Right atrium auricular region (tissue), 2 donors: ENCODE results near the gene NIPAL3. TPM values are rescaled to one million over a fixed set of nuclear protein-coding genes. Genes with fewer than 3 reads are reported as not detected.

Experiments used
- DNase-seq: peaks from one replicate; pipeline ENCODE4 v3.0.0-alpha.2; 2019; ENCODE audit warnings: low spot score
- H3K27ac ChIP-seq, 2 donors: fragments of 200-600 bp; sonication (generic); 1 replicate in 1 of 2; 2 replicates in 1 of 2; pipeline ENCODE4 v1.5.1; 2016 to 2019
- H3K27me3 ChIP-seq, 2 donors: fragments of 200-600 bp; sonication (generic); one replicate each; pipeline versions ENCODE4 v1.5.1 to v1.6.0; 2017 to 2019
- H3K36me3 ChIP-seq: fragments of 200-600 bp; sonication (generic); one replicate; pipeline ENCODE4 v1.5.1; 2016
- H3K4me1 ChIP-seq, 2 donors: fragments of 200-600 bp; sonication (generic); one replicate each; pipeline versions ENCODE4 v1.5.1 to v1.6.0; 2017 to 2019
- H3K4me3 ChIP-seq, 2 donors: fragments of 200-600 bp; sonication (generic); 1 replicate in 1 of 2; 2 replicates in 1 of 2; pipeline ENCODE4 v1.5.1; 2017 to 2019; ENCODE audit warnings: mild to moderate bottlenecking in 1 of 2, moderate library complexity in 1 of 2
- H3K9me3 ChIP-seq, 2 donors: fragments of 200-600 bp; sonication (generic); one replicate each; pipeline ENCODE4 v1.5.1; 2019
- total RNA-seq, 2 donors: library from RNA; depleted of rRNA; stranded (reverse); fragments of >200 nt; gene quantifications; one replicate each; pipeline ENCODE4 v1.1.0, GENCODE V29; 2016
- TF ChIP-seq, protein P1 (sequence below), 2 donors: fragments of 200-600 bp; sonication (generic); IDR thresholded peaks; one replicate each; pipeline ENCODE4 v1.5.1; 2019; ENCODE audit warnings: antibody characterized with exemption in 2 of 2

Gene NIPAL3
- total RNA-seq, 2 donors from 2014 or later: 34.8 to 43.3 TPM

DNA sequence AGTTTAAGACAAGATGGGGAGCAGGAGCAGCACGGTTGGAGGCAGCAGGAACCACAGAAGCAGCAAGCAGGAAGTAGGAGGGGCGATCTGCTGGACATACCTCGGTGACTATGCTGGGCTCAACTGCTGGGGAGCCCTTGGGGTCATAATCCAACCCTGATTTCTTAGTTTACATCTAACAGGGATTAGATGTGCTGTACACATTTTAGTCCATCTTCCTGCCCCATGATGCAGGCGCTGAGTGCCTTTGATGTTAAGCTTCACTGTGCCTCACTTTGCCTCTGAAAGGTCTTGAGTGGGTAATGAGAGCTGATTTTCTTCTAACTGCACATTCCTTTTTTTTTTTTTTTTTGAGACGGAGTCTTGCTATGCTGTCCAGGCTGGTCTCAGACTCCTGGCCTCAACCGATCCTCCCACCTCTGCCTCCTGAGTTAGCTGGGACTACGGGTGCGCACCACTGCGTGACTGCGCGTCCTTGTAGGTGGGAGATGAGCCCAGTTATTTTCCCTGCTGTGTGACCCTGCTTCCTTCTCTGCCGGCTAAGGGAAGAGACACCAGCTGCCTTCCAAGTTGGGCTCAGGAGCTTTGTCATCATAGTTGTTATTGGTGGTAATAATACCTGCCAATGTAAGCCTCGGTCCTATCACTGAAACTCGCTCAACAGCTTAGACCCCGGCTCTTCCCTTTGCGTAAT is 85.9 kb downstream of the NIPAL3 start:
- Histone ChIP-seq H3K27ac (peak overlapping the region; percentile 85 to 89), H3K27me3 (no peaks in the 10 kb centered on the region), H3K4me1 (peaks cover 0 to 7% of the 10 kb centered on the region in 2 donors), H3K4me3 (peak overlapping the region; percentile 75 to 83), H3K9me3 (no peaks in the 10 kb centered on the region), H3K36me3 (no peaks in the 10 kb centered on the region)
- TF ChIP-seq, protein P1, sequence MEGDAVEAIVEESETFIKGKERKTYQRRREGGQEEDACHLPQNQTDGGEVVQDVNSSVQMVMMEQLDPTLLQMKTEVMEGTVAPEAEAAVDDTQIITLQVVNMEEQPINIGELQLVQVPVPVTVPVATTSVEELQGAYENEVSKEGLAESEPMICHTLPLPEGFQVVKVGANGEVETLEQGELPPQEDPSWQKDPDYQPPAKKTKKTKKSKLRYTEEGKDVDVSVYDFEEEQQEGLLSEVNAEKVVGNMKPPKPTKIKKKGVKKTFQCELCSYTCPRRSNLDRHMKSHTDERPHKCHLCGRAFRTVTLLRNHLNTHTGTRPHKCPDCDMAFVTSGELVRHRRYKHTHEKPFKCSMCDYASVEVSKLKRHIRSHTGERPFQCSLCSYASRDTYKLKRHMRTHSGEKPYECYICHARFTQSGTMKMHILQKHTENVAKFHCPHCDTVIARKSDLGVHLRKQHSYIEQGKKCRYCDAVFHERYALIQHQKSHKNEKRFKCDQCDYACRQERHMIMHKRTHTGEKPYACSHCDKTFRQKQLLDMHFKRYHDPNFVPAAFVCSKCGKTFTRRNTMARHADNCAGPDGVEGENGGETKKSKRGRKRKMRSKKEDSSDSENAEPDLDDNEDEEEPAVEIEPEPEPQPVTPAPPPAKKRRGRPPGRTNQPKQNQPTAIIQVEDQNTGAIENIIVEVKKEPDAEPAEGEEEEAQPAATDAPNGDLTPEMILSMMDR (IDR thresholded peaks at IDR 0.05): no peak
- no peak for DNase-seq

DNA sequence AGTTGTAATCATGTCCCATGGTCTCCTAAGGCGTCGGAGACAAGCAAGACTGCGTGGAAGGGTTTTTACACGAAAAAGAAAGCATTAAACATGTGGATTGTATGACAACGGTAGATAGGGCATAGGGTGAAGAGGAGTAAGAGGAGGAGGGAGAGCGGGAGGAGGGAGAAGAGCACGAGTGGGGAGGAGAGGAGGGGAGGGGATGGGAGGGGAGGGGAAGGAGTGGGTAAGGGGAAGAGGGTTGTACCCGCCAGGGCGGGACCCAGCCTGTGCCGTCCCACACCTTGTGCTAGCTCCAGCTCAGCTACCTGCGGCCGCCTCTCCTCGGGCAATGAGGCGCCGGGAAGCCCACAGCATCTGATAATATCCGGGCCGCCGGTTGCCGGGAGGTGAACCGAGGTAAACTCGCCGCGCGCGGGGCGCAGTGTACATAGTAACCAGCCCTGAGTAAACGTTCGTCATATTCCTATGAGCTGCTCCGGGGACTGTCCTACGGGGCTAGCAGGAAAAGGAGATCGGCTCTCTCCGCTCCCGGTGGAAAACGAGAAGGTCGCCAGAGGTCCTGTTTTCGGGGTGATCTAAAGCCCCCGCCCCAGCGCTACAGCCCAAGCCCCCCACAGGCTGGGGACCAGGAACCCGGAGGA is 86.6 kb downstream of the NIPAL3 start:
- H3K27ac ChIP-seq: peak overlapping the region; percentile 85 to 89
- TF ChIP-seq, protein P1 (IDR thresholded peaks at IDR 0.05): no peak
- peak overlapping the region; percentile 75 to 83 for H3K4me3 ChIP-seq
- no peaks in the 10 kb centered on the region for H3K9me3 ChIP-seq
- peak; percentile 67 for DNase-seq
- H3K27me3 ChIP-seq: no peaks in the 10 kb centered on the region
- H3K36me3 ChIP-seq: no peaks in the 10 kb centered on the region
- peaks cover 0 to 11% of the 10 kb centered on the region in 2 donors for H3K4me1 ChIP-seq

DNA sequence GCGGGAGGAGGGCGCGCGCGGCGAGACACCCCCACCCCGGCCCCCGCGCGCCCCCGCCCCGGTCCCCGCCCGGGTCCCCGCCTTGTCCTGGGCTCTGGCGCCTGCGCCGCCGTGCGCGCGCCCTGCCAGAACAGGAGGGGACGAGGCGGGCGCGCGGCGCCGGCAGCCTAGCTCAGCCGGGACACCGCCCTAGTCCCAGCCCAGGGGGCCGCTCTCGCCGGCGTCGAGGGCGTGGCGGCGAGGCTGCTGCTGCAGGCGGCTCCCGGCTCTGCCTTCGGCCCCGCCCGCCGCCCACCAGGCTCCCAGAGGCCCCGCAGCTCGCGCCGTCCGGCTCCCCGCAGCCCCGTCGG is 87.1 kb downstream of the NIPAL3 start, which contains the start of gene RCAN3:
Gene RCAN3 (plus strand): TSS at position 128 of the 350 bp plus-strand sequence. CDS start 11,537 bp downstream, outside the sequence.
- H3K36me3 ChIP-seq: no peaks in the 10 kb centered on the region
- H3K4me1 ChIP-seq: peaks cover 0 to 14% of the 10 kb centered on the region in 2 donors
- TF ChIP-seq, protein P1 (IDR thresholded peaks at IDR 0.05): no peak
- peak within 1 kb of the TSS; percentile 85 to 89 for H3K27ac ChIP-seq
- no peaks in the 10 kb centered on the region for H3K9me3 ChIP-seq
- peak; percentile 76 for DNase-seq
- H3K4me3 ChIP-seq: peak within 1 kb of the TSS; percentile 75 to 83
- no peaks in the 10 kb centered on the region for H3K27me3 ChIP-seq

DNA sequence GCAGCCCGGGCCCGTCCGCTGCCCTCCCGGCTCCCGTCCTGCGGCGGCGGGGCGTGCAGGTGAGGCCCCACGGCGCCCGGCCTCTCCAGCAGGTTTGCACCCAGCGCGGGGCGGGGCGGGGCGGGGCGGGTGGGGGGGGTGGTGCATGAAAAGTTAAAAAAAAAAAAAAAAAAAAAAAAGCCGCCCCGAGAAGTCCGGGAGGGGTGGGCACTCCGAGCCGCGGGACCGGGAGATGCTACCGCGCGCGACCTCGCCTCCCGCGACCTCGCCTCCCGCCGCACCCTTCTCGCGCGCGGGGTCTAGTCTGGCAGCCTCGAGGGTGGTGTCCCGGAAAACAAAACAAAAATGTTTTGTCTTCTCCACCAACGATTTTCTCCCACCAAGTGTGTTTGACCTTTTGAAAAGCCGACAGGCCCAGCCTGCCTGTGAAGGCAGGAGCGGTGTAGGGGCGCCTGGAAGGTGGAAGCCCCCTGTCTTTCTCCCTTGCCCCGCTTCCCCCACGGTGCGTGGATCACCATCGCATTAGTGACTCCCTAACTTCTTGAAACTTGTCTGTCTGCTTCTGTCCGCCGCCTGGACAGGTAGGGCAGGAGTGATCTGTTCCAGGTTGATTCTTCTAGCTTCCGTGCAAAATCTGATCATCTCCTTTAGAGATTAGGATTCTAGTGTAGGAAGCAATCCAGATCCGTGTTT is 87.6 kb downstream of the NIPAL3 start:
- DNase-seq: no peak

DNA sequence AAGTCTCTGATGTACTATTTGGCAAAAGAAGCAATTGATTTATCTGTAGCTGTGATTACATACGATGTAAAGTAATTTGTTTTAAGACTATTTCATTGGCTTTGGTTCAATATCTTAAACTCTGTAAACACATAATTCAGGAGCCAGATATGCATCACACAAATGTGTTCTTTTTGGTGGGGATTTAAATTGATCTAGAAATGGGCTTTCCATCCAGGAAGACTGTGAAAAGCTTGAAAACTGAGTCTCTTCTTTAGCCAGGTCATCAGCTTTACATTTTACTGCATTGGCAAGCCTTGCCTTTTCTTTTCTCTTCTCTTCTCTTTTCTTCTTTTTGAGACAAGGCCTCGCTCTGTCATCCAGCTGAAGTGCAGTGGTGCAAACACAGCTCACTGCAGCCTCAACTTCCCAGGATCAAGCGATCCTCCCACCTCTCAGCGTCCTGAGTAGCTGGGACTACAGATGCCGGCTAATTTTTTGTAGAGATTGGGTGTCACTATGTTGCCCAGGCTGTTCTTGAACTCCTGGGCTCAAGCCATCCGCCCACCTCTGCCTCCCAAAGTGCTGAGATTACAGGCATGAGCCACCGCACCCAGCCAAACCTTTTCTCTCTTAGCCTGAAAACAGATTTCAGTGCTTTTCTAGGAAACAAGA is 88.4 kb downstream of the NIPAL3 start:
- TF ChIP-seq, protein P1 (IDR thresholded peaks at IDR 0.05): no peak
- H3K27ac ChIP-seq: no peak overlapping the region

More for the DNA sequence above, 87.6 kb downstream of the NIPAL3 start:
- H3K27ac ChIP-seq: peak overlapping the region; percentile 85 to 89
- H3K27me3 ChIP-seq: no peaks in the 10 kb centered on the region
- H3K4me3 ChIP-seq: peak overlapping the region; percentile 75 to 83
- no peaks in the 10 kb centered on the region for H3K9me3 ChIP-seq
- no peaks in the 10 kb centered on the region for H3K36me3 ChIP-seq
- TF ChIP-seq, protein P1 (IDR thresholded peaks at IDR 0.05): no peak
- peaks cover 0 to 14% of the 10 kb centered on the region in 2 donors for H3K4me1 ChIP-seq

More for the DNA sequence above, 88.4 kb downstream of the NIPAL3 start:
- Histone ChIP-seq H3K36me3 (no peaks in the 10 kb centered on the region), H3K9me3 (no peaks in the 10 kb centered on the region), H3K4me1 (peaks cover 0 to 14% of the 10 kb centered on the region in 2 donors), H3K27me3 (no peaks in the 10 kb centered on the region), H3K4me3 (no peak overlapping the region)
- no peak for DNase-seq
